Ishikawa (cell line): ENCODE results near the gene SP3.

Experiments used
- CEBPB ChIP-seq: IDR thresholded peaks from 2 replicates; pipeline ENCODE4 v1.6.1; 2012
- CREB1 ChIP-seq: IDR thresholded peaks from 2 replicates; pipeline ENCODE4 v1.6.1; 2012; ENCODE audit warnings: low read depth
- EGR1 ChIP-seq: IDR thresholded peaks from 2 replicates; pipeline ENCODE4 v1.6.1; 2012
- EP300 ChIP-seq: IDR thresholded peaks from 2 replicates; pipeline ENCODE4 v1.6.1; 2012; ENCODE audit warnings: borderline replicate concordance
- FOXM1 ChIP-seq: IDR thresholded peaks from 2 replicates; pipeline ENCODE4 v1.6.1; 2012; ENCODE audit warnings: low read depth, borderline replicate concordance
- NFIC ChIP-seq: IDR thresholded peaks from 2 replicates; pipeline ENCODE4 v1.6.1; 2012
- RAD21 ChIP-seq: IDR thresholded peaks from 2 replicates; pipeline ENCODE4 v1.6.1; 2012; ENCODE audit warnings: low read depth
- REST ChIP-seq: IDR thresholded peaks from 2 replicates; pipeline ENCODE4 v1.6.1; 2012; ENCODE audit warnings: low read depth, mild to moderate bottlenecking
- TAF1 ChIP-seq: IDR thresholded peaks from 2 replicates; pipeline ENCODE4 v1.6.1; 2012; ENCODE audit warnings: low read depth, mild to moderate bottlenecking
- TCF12 ChIP-seq: IDR thresholded peaks from 2 replicates; pipeline ENCODE4 v1.6.1; 2012; ENCODE audit warnings: low read depth
- TEAD4 ChIP-seq: IDR thresholded peaks from 2 replicates; pipeline ENCODE4 v1.6.1; 2012
- YY1 ChIP-seq: IDR thresholded peaks from 2 replicates; pipeline ENCODE4 v1.6.1; 2012; ENCODE audit warnings: low read depth
- ZBTB7A ChIP-seq: IDR thresholded peaks from 2 replicates; pipeline ENCODE4 v1.6.1; 2012; ENCODE audit warnings: low read depth
- TF ChIP-seq, protein P1 (sequence below): IDR thresholded peaks from 2 replicates; pipeline ENCODE4 v1.6.1; 2012
- TF ChIP-seq, protein P2 (sequence below): IDR thresholded peaks from 2 replicates; pipeline ENCODE4 v1.6.1; 2012

SP3 gene

GRCh38 chr2:173959358-173959884 is 5.8 kb downstream of the SP3 start:
- TF ChIP-seq, protein P1, sequence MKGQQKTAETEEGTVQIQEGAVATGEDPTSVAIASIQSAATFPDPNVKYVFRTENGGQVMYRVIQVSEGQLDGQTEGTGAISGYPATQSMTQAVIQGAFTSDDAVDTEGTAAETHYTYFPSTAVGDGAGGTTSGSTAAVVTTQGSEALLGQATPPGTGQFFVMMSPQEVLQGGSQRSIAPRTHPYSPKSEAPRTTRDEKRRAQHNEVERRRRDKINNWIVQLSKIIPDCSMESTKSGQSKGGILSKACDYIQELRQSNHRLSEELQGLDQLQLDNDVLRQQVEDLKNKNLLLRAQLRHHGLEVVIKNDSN = no peak
- TF ChIP-seq EGR1 (no peak), YY1 (no peak), REST (no peak), TEAD4 (no peak), RAD21 (no peak), NFIC (no peak), EP300 (no peak)

GRCh38 chr2:173958198-173958846 is 6.9 kb downstream of the SP3 start:
- TF ChIP-seq REST = no peak
- no peak for TF ChIP-seq RAD21
- TF ChIP-seq TEAD4 = no peak
- TF ChIP-seq CEBPB = no peak
- TF ChIP-seq, protein P1 = no peak
- no peak for TF ChIP-seq TAF1
- TF ChIP-seq TCF12 = no peak
- no peak for TF ChIP-seq NFIC
- TF ChIP-seq EGR1 = no peak
- TF ChIP-seq ZBTB7A = no peak
- no peak for TF ChIP-seq CREB1
- no peak for TF ChIP-seq FOXM1

GRCh38 chr2:173957517-173957916 is 7.7 kb downstream of the SP3 start:
- TF ChIP-seq ZBTB7A (no peak), EP300 (no peak), TAF1 (no peak), EGR1 (no peak), FOXM1 (no peak), REST (no peak), CREB1 (no peak), NFIC (no peak), CEBPB (no peak), TCF12 (no peak), YY1 (no peak), TEAD4 (no peak)
- TF ChIP-seq, protein P1 = no peak
- TF ChIP-seq, protein P2, sequence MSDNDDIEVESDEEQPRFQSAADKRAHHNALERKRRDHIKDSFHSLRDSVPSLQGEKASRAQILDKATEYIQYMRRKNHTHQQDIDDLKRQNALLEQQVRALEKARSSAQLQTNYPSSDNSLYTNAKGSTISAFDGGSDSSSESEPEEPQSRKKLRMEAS = no peak

GRCh38 chr2:173956454-173956853 is 8.7 kb downstream of the SP3 start:
- TF ChIP-seq, protein P1 = no peak
- TF ChIP-seq TCF12 = no peak
- TF ChIP-seq ZBTB7A = no peak
- TF ChIP-seq RAD21 = no peak
- TF ChIP-seq REST = no peak
- TF ChIP-seq, protein P2 = no peak
- no peak for TF ChIP-seq FOXM1
- TF ChIP-seq NFIC = no peak
- TF ChIP-seq YY1 = no peak
- no peak for TF ChIP-seq TEAD4
- TF ChIP-seq TAF1 = no peak
- TF ChIP-seq CEBPB = no peak
- TF ChIP-seq CREB1 = no peak
- no peak for TF ChIP-seq EP300
- TF ChIP-seq EGR1 = no peak
